22Rv1 (cell line): ENCODE measurements around the gene KRTAP12-3.
"Not testable (repeated sequence)": the region's sequence is repeated elsewhere in the genome, so short reads cannot be mapped to it uniquely, and the experiment has no call there.

ENCODE experiments used
- H3K27ac ChIP-seq: fragments of 450-650 bp; 2 replicates; pipeline ENCODE4 v1.5.1; 2017
- ZFX ChIP-seq: fragments of 450-650 bp; IDR thresholded peaks from 2 replicates; pipeline ENCODE4 v1.6.1; 2017; ENCODE audit warnings: antibody characterized with exemption, borderline replicate concordance
- TF ChIP-seq, protein P1 (sequence below): fragments of 450-650 bp; IDR thresholded peaks from 2 replicates; pipeline ENCODE4 v1.5.1; 2017; ENCODE audit warnings: mild to moderate bottlenecking

The KRTAP12-3 gene

DNA sequence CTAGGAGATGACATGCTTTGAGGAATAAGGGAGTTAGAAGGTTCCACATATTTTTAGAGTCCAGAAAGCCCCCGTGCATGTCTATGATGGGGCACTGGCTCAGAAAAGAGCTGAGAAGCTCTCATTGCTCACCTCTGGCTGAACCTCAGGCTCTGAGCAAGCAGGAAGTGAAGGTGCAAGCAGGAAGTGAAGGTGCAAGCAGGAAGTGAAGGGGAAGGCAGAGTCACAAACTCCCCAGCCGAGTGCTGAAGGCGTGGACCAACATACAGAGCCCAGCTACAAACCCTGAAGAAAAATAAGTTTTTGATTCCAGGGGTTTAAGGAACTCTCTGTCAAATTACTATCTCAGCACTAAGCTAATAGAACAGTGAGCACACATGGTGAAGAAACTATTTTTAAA is 38.8 kb upstream of the KRTAP12-3 start:
- no peak for TF ChIP-seq ZFX
- TF ChIP-seq, protein P1, sequence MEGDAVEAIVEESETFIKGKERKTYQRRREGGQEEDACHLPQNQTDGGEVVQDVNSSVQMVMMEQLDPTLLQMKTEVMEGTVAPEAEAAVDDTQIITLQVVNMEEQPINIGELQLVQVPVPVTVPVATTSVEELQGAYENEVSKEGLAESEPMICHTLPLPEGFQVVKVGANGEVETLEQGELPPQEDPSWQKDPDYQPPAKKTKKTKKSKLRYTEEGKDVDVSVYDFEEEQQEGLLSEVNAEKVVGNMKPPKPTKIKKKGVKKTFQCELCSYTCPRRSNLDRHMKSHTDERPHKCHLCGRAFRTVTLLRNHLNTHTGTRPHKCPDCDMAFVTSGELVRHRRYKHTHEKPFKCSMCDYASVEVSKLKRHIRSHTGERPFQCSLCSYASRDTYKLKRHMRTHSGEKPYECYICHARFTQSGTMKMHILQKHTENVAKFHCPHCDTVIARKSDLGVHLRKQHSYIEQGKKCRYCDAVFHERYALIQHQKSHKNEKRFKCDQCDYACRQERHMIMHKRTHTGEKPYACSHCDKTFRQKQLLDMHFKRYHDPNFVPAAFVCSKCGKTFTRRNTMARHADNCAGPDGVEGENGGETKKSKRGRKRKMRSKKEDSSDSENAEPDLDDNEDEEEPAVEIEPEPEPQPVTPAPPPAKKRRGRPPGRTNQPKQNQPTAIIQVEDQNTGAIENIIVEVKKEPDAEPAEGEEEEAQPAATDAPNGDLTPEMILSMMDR, result no peak
- no peak overlapping the region for H3K27ac ChIP-seq

DNA sequence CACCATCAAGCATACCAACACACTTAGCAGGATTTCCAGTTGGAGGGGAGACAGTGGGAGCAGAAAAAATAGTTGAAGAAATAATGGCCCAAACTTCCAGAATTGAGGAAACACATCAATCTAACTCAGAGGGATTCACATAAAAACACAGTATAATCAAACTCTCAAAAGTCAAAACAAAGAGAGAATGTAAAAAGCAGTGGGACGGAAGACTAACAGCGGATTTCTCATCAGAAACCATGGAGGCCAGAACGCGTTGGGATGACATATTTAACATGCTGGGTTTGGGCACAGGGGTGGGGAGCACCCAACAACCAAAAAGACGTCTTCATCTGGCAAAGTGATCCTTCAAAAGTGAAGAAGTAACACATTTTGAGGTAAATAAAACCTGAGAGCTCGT is 37.8 kb upstream of the KRTAP12-3 start:
- no peak overlapping the region for H3K27ac ChIP-seq
- TF ChIP-seq ZFX, result no peak
- TF ChIP-seq, protein P1, result no peak

DNA sequence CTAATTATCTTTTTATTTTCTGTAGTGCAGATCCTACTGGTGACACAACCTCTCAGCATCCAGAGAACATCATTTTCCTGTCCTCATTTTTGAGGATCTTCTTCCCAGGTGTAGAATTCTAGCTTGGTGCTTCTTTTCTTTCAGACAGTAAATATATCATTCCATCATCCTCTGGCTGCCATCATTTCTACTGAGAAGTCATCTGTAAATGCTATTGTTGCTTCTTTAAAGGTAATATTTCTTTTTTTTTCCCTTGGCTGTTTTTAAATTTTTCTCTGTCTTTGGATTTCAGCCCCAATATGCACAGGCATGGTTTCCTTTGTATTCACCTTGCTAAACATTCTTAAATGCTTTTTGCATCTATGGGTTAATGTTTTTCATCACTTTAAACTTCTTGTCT is 34.2 kb upstream of the KRTAP12-3 start:
- no peak overlapping the region for H3K27ac ChIP-seq
- TF ChIP-seq ZFX, result no peak
- TF ChIP-seq, protein P1, result no peak

DNA sequence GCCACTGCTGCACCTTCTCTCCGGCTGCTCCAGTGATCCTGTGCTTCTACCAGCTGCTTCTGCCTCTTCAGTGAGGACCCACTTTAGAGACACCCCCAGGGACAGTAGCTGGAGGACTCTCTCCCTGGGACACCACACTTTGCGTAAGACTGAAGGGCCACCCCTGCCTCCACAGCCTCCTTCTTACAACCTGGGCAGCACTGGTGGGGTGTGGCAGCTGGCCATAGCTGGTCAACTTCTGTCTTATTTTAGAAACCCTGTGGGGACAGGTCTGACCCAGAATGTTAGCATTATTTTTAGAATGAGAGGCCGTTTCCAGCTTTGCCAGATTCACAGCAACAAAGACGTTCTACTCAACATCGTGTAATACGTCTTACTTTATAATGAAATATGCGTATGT is 32.0 kb upstream of the KRTAP12-3 start:
- H3K27ac ChIP-seq, result no peak overlapping the region
- TF ChIP-seq, protein P1, result no peak
- TF ChIP-seq ZFX, result no peak

DNA sequence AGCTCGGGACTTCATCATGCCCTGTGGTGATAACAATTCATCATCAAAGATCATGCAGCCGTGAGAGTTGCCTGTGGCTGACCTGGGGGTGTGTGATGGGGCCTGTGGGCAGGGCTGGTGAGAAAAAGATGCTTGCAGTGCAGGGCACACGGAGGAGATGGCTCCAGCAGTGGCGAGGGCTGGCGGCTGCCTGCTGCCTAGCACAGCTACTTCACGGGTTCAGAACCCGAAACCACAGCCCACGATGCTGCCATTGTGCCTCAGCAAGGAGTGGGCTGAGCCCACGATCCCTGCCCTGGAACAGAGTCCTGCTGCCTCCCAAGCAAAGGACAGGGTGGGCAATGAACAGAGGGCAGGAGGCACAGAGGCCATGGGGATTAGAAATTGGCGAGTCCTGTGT is 31.5 kb upstream of the KRTAP12-3 start:
- no peak overlapping the region for H3K27ac ChIP-seq
- TF ChIP-seq, protein P1, result no peak
- TF ChIP-seq ZFX, result no peak

DNA sequence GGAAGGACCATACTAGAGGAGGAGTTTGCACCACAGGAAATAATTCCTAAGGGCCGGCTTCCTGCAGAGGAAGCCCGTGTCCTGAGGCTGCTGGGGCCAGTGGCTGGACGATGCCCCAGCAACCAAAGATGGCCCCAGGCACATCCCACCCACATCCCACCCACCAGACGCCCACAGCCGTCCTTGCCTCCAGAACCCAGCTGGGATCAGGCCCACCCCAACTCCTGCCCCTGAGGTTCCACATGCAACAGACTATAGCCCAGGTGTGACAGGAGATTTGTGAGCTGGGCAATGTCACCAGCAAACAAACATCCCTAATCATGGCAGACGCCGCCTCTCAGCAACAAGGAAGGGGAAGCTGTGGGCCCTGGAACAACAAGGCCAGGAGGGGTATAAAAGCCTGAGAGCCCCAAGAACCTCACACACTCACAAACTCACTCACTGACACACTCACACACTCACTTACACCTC is 31.0 kb upstream of the KRTAP12-3 start, which contains the start of gene KRTAP10-9:
TSS of gene KRTAP10-9 (plus strand) at position 421 of the 471 bp plus-strand sequence. CDS start 79 bp downstream, outside the sequence.
- no peak for TF ChIP-seq ZFX
- H3K27ac ChIP-seq, result no peak within 1 kb of the TSS

DNA sequence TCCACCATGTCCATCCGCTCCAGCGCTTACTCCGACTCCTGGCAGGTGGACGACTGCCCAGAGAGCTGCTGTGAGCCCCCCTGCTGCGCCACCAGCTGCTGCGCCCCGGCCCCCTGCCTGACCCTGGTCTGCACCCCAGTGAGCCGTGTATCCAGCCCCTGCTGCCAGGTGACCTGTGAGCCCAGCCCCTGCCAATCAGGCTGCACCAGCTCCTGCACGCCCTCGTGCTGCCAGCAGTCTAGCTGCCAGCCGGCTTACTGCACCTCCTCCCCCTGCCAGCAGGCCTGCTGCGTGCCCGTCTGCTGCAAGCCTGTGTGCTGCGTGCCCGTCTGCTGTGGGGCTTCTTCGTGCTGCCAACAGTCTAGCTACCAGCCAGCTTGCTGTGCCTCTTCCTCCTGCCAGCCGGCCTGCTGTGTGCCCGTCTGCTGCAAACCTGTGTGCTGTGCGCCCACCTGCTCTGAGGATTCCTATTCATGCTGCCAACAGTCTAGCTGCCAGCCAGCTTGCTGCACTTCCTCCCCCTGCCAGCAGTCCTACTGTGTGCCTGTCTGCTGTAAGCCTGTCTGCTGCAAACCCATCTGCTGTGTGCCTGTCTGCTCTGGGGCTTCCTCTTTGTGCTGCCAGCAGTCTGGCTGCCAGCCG is 30.4 kb upstream of the KRTAP12-3 start:
- H3K27ac ChIP-seq, result not testable (repeated sequence)

DNA sequence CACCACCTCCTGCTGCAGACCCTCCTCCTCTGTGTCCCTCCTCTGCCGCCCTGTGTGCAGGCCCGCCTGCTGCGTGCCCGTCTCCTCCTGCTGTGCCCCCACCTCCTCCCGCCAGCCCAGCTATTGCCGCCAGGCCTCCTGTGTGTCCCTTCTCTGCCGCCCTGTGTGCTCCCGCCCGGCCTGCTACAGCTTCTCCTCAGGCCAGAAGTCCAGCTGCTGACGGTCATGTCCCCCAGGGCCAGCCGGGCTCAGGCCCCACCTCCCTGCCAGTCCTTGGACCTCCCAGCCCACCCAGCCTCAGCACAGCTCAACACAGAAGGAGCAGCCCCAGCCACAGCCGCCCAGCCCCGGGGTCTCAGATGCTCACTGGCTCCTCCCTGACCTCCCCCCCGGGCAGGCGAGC is 29.9 kb upstream of the KRTAP12-3 start:
- not testable (repeated sequence) for H3K27ac ChIP-seq

DNA sequence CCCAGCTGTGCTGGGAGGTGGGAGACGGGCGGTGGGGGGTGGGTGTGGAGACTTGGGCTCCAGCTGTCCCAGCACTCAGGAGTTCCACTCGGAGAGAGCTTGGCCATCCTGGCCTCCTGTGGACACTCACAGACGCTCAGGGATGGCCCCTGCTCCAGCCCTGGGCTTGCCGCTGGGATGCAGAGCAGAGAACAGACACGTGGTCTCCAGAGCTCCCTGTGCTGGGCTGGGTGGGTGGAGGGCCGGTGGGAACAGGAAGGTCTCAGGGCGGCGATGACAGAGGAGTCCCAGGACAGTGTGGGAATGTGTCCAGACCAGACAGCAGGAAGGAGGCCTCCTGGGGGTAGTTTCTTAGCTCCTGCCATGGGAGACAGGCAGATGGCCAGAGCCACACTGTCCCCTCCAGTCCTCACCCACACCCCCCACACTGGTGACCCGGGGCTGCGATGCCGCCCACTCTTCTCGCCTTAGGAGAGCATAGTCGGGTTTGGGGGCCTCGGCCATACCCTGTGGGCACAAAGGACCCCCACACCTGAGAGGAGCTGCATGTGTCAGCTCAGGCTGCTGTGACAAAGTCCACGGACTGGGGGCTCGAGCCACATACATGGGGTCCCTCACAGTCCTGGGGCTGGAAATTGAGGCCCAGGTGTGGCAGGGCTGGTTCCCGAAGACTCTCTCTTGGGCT is 28.9 kb upstream of the KRTAP12-3 start:
- no peak for TF ChIP-seq ZFX
- TF ChIP-seq, protein P1, result no peak
- H3K27ac ChIP-seq, result no peak overlapping the region
